Midbrain (tissue), 1 donor: ENCODE data around the gene PRICKLE2.

ENCODE experiments used
- DNase-seq: peaks from one replicate; lab custom pipeline; 2025; lab: John Stamatoyannopoulos, UW

PRICKLE2 gene

GRCh38 chr3:64067506-64068346, 157.5 kb downstream of the PRICKLE2 start:
- no peak for DNase-seq

- DNase-seq, result no peak
Observed at GRCh38 chr3:64064804-64065203, 160.5 kb downstream of the PRICKLE2 start.

GRCh38 chr3:64063983-64064438, 161.3 kb downstream of the PRICKLE2 start:
- DNase-seq, result no peak

GRCh38 chr3:64063207-64063982, 161.9 kb downstream of the PRICKLE2 start:
- DNase-seq, result no peak

- no peak for DNase-seq
Observed at GRCh38 chr3:64061628-64062027, 163.6 kb downstream of the PRICKLE2 start.

GRCh38 chr3:64059484-64060175, 165.6 kb downstream of the PRICKLE2 start:
- no peak for DNase-seq

- DNase-seq, result no peak
Observed at GRCh38 chr3:64058566-64058965, 166.7 kb downstream of the PRICKLE2 start.

- DNase-seq, result no peak
Observed at GRCh38 chr3:64057231-64057630, 168.0 kb downstream of the PRICKLE2 start.

- no peak for DNase-seq
Observed at GRCh38 chr3:64056606-64057180, 168.6 kb downstream of the PRICKLE2 start.

GRCh38 chr3:64055076-64055475, 170.2 kb downstream of the PRICKLE2 start:
- no peak for DNase-seq

- DNase-seq, result no peak
Observed at GRCh38 chr3:64054488-64054887, 170.8 kb downstream of the PRICKLE2 start.

- DNase-seq, result no peak
Observed at GRCh38 chr3:64053581-64053980, 171.7 kb downstream of the PRICKLE2 start.

GRCh38 chr3:64053117-64053516, 172.1 kb downstream of the PRICKLE2 start:
- no peak for DNase-seq

GRCh38 chr3:64049832-64050231, 175.4 kb downstream of the PRICKLE2 start:
- DNase-seq, result no peak

- DNase-seq, result no peak
Observed at GRCh38 chr3:64049136-64049535, 176.1 kb downstream of the PRICKLE2 start.

- DNase-seq, result no peak
Observed at GRCh38 chr3:64048631-64049061, 176.6 kb downstream of the PRICKLE2 start.

- no peak for DNase-seq
Observed at GRCh38 chr3:64047787-64048186, 177.5 kb downstream of the PRICKLE2 start.

- no peak for DNase-seq
Observed at GRCh38 chr3:64046996-64047594, 178.2 kb downstream of the PRICKLE2 start.

GRCh38 chr3:64046592-64046991, 178.7 kb downstream of the PRICKLE2 start:
- no peak for DNase-seq

- no peak for DNase-seq
Observed at GRCh38 chr3:64042952-64043351, 182.3 kb downstream of the PRICKLE2 start.
